Limb (tissue), 2 donors: Measurements from ENCODE around the gene GMCL1.
"Not testable (repeated sequence)": the region's sequence is repeated elsewhere in the genome, so short reads cannot be mapped to it uniquely, and the experiment has no call there.

ENCODE experiments used
- DNase-seq, 2 donors: peaks; one replicate each; pipeline ENCODE4 v3.0.0-alpha.2; 2016; ENCODE audit errors: extremely low spot score in 2 of 2

GMCL1 gene

DNA sequence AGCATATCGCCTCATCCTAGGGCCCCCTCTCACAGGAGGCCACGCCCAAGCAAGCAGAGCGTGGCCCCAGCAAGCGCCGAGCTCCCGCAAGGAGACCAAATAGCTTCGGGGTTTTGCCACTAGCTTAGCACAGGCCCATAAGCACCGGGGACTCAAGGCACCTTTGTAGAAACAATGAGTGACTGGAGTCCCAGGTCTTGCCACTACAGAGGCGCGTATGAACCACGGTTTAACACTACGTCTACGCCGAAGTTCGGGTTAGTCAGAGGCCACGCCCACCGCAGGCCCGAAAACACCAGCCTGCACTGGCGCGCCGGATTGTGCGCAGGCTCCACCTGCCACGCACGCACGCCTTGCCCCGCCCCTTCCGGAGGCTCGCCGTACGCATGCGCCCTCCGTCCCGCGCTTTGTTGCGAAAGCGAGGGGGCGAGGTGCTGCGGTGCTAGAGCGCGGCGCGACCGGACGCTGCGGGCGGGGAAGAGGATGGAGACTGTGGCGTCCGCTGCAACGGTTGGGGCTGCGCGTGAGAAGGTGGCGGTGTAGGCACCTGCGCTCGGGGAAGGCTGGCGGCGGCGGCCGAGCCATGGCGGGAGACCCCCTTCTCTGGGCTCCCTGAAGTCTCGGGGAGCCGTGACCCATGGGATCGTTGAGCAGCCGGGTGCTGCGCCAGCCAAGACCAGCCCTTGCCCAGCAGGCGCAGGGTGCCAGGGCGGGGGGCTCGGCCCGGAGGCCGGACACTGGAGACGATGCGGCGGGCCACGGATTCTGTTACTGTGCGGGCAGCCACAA lies at the start of gene GMCL1:
Gene GMCL1, plus strand, starts transcription at position 405 of the 789 bp plus-strand sequence. Its CDS starts 233 bp downstream, at position 638.
- peak; percentile 96 to 99 for DNase-seq

- DNase-seq, result no peak
Measured at GRCh38 chr2:69780921-69781320, 48.5 kb upstream of the GMCL1 start.

DNA sequence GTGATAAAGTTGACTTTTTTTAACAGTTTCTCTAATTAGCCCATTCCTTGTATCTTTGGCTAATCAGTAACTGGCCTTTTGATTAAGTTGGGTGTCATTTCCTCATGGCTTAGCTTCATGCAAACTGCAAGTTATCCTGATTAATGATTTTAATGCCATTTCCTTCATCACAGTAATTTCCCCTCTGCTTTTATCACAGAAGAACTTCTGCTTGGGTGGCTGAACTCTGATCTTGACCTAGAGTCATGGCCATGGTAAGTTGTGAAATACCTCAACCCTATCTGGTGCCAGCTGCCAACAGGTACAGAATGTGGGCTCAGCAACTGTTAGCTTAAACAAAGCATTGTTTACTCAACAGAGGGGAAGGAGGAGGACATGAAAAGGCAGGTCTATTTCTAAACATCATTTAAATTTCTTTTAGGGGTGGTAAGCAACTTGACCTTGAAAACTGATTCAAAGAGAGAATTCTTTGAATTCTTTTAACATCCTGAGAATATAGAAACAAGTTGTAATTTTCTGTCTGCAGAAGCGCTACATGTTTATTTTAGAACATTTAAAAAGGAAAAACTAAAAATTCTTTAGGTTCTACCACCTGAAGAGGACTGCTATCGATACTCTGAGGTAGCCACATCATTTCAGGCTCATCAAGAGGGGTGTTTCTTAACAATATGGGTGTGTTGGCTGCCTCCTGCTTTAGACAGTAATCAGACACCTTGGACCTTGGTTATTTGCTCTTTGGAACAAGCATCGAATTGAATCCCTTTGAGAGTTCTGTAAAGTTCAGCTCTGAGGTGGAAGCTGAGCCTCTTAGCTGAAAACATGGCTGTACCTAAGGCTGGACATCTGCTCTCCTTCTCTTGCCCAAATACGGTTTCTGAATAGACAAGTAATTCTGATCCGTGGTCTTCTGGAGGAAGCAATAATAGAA lies 47.9 kb upstream of the GMCL1 start:
- no peak for DNase-seq

DNA sequence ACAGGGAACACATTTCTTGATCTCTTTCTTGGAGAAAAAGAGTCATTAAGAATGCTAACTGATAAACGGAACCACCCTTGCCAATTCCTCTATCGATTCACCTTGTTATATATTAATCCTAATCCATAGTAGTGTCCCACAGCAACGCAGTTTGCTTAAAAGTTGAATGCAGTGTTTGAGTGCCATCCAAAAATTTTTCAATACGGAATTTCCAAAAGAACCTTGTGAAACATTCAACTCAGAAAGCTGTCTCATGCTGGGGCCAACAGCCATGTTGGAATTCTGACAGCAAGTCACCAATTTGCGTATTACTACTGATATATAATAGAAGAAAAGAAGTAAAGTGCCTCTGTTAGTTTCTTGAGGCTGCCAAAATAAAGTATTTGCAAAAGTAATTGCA lies 45.2 kb upstream of the GMCL1 start:
- DNase-seq, result no peak

DNA sequence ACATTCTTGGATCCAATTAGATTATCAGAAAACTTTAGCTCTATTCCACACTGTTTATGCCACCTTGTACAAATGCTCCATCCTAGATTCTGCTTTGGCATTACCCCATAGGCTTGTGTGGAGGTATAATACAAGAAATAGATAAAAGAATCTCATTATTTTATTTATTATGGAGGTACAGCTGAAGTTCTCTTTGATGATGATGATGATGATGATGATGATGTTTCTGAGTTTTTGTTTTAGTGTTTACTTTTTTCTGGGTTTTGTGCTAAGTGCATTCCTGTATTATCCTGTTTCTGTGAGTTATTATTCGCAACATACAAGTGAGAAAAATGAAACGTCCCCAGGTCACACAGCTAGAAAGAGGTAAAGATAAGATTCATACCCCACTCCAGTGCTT lies 44.1 kb upstream of the GMCL1 start:
- DNase-seq, result no peak

DNA sequence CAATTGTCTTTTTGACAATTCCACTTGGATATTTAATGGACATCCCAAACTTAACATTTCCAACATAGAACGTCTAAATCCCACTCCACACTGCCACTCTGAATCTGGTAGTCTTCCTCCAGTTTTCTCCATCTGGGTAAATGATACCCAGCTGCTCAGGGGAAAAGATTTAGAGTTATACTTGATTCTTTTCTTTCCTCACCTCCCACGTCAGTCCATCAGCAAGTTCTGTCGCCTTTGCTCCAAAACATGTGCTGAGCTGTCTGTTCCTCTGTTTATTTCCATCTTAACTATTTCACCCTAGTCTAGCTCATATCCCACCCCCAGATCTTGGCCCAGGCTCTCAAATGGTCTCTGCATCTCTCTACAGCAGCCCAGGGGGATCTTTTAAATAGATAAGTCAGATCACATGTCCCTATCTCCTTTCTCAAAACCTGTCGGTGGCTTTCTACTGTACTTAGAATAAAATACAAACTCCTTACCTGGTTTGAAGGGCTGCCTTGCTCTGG lies 43.4 kb upstream of the GMCL1 start:
- no peak for DNase-seq

DNA sequence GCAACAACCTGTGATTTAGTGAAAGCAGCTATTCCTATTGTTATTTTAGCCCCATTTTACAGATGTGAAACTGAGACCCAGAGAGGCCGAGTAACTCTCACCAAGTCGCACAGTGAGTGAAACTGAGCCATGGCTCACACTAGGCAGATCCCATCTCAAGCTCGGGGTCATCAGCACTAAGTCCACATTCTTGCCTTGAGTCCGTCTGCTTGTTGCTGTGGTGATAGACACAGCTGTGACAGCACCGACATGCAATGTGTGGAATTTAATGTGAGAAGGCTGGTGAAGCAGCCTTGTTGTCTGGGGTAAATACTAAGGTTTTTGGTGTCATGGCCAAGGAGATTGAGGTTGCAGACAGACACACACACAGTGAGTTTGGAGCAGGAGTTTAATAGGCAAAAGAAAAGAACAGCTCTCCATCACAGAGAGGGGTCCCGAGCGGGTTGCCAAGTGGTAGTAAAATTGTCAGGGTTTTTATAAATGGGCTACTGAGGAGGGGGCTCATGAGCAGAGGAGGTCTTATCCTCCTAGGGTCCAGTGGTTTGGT lies 40.2 kb upstream of the GMCL1 start:
- DNase-seq, result peak; percentile 55 to 56

DNA sequence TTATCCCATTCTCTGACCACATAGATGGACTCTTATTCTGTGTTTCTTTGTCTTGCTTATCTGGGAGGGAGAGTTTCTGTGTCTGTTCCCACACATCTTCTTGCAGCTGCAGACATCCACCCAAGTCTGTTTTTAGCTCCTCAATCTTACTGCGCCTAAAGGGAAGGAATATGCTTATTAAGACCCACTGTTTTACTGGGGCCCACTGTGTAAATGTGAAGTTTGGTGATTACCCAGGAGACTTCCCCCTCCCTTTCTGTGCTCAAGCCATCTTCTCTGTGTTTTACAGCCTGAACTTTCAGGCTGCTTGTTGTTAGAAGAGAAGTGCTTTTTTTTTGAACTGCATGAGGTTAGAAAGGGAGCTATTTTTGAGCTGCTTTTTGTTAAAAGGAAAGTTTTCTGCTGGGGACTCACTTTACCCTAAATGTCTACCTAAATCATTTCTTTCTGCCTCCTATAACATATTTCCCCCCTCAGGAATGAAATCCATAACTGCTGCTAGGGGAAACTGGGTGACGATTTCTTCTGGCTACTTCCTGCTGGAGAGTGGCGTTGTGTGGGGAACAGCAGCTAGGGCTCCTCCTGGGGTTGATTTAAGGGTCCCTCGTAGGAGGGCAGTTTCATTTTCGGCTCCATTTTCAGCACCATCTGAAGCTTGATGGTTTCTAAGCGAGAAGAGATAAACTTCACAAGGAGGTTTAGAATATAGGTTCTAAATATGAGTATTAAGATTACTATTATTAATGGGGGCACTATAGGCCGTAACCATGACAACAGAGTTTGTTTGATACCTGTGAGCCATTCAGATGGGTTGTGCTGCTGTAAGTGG lies 39.5 kb upstream of the GMCL1 start:
- peak; percentile 18 to 39 for DNase-seq

DNA sequence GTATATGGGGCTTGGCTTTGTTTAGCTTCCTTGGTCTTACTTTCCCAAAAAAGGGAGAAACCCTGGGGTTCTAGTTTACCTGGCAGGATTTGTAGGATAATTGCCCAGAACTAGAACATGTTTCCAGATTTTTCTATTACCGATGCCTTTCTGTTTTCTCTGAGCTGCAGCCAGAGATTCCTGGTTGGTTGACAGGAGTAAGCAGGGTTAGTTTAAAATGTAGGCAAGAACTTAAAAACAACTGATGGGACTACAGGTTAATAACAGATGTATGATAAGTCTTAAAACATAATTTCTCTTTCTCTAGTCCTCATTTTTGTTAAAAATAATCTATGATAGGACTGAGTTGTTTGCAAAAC lies 38.9 kb upstream of the GMCL1 start:
- DNase-seq, result no peak

GRCh38 chr2:69791045-69791444 lies 38.4 kb upstream of the GMCL1 start:
- DNase-seq, result no peak

DNA sequence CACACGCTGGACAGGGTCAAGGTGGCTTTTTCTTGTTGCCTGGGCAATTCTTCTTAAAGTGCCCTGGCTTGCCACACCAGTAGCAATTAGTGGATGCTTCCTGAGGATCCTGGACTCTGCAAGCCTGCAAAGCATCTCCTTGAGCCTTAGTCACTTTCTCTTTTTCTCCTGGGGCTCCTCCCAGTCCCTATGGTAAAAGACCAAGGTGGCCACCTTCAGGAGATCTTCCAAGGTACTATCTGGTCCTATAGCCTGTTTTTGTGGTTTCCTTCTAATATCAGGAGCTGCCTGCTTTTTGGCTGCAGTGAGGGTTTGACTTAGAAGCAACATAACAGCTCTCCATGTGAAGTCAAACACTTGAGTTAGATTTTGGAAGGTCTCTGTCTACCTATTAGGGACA lies 33.3 kb upstream of the GMCL1 start:
- no peak for DNase-seq

- DNase-seq, result no peak
Measured at GRCh38 chr2:69797235-69797634, 32.2 kb upstream of the GMCL1 start.

- no peak for DNase-seq
Measured at GRCh38 chr2:69797836-69798289, 31.6 kb upstream of the GMCL1 start.

DNA sequence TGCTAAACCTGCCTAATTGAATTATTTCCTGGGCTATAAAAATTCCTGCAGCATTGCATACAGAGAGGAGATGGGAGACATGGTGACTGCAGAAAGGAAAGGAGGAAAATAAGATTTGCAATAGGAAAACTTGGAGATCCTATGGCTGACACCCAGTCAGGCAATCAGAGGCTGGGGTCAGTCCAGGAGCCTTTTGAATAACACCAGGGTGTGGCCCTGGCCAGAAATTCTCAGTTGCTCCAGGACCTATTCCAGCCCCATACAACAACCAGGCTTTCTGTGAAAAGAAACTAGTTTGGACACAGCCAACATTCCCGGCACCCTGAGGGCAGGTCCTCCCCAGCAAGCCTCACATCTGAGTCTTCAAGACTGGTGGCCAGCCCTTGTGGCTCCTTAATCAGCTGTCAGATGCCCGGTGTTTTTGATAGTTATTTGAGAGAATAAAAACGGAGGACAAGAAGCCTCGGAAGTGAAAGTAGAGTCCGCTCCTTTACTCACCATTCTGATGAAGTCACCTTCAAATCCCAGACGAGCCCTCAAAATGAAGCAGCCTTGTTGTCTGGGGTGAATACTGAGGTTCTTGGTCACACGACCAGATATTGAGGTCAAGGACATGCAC lies 31.1 kb upstream of the GMCL1 start:
- peak; percentile 9 to 50 for DNase-seq

- DNase-seq, result peak; percentile 12 to 38
Measured at GRCh38 chr2:69798909-69799526, 30.4 kb upstream of the GMCL1 start.

GRCh38 chr2:69801745-69802290 lies 27.6 kb upstream of the GMCL1 start:
- DNase-seq, result no peak

GRCh38 chr2:69802781-69803367 lies 26.6 kb upstream of the GMCL1 start:
- DNase-seq, result not testable (repeated sequence)

- DNase-seq, result no peak
Measured at GRCh38 chr2:69804416-69804815, 25.0 kb upstream of the GMCL1 start.

DNA sequence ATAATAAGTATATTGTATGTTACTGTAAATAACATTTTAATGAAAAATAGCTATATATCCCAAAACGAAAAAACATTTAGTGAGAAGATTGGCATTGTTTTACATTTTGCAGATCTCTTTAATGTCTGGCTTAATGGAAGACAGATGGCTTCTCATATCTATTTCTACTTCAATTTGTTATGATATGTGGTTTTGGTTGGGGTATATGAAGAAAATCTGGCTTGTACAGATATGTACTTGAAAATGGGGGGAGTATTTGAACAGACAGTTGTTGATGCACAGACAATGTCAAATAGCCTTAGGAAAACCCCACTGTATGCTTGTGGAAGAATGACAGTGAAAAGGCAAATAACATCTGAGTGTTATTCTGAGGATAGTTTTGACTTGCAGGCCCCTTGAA lies 23.6 kb upstream of the GMCL1 start:
- DNase-seq, result no peak
